GM12878 (cell line): ENCODE data around the gene C6orf15. TPM values are rescaled to one million over a fixed set of nuclear protein-coding genes. Genes with fewer than 3 reads are reported as not detected.

ENCODE experiments used
- ATAC-seq: fragments of 200-7000 bp; cut with Tn5 transposase; 3 replicates; pipeline ENCODE4 v1.9.1; 2020; ENCODE audit warnings: mild to moderate bottlenecking, moderate library complexity
- BruUV-seq: library from RNA; stranded (reverse); fragments of 400-500 nt; replicated peaks from 2 replicates; lab custom pipeline; 2021; lab: Mats Ljungman, UMichigan
- CTCF ChIA-PET: fragments of 300-600 bp; sonication (Branson Sonifier 250); formaldehyde crosslinking; extraction: SDS; loops from one replicate; lab custom pipeline; 2021; ENCODE audit warnings: inconsistent platforms; lab: Yijun Ruan, JAX
- POLR2A ChIA-PET: fragments of 350-600 bp; formaldehyde crosslinking; extraction: SDS; loops from one replicate; lab custom pipeline; 2021; ENCODE audit warnings: inconsistent platforms; lab: Charles Lee
- RAD21 ChIA-PET: fragments of 300-600 bp; sonication (Branson Sonifier 250); formaldehyde crosslinking; loops from one replicate; lab custom pipeline; 2023; ENCODE audit warnings: antibody characterized with exemption; ENCODE audit not compliant: unreplicated experiment; lab: Charles Lee
- SMC1A ChIA-PET: fragments of 300-600 bp; sonication (Branson Sonifier 250); formaldehyde crosslinking; loops from one replicate; lab custom pipeline; 2023; ENCODE audit not compliant: unreplicated experiment, uncharacterized antibody; lab: Charles Lee
- DNase-seq: peaks from one replicate; pipeline ENCODE4 v3.0.0-alpha.2; 2011; ENCODE audit warnings: low read depth, low spot score
- FAIRE-seq: peaks from 3 replicates; lab custom pipeline; 2011; peaks lifted over from hg19 to GRCh38; lab: Jason Lieb, UNC
- H2AFZ ChIP-seq: 2 replicates; pipeline ENCODE4 v1.6.0; 2011; ENCODE audit warnings: low read depth, low read length, control low read depth; ENCODE audit not compliant: control insufficient read depth
- H3K27ac ChIP-seq: 2 replicates; pipeline ENCODE4 v1.5.1; 2011; ENCODE audit warnings: control low read depth; ENCODE audit not compliant: control insufficient read depth, insufficient read depth
- H3K27me3 ChIP-seq, 2 experiments: replicated peaks in 1 of 2; 2 replicates each; pipeline versions ENCODE4 v1.6.0 to v1.6.1; 2011; ENCODE audit warnings: low read length in 1 of 2; ENCODE audit not compliant: control insufficient read depth in 2 of 2, insufficient read depth in 2 of 2
- H3K36me3 ChIP-seq, 2 experiments: 2 replicates each; pipeline ENCODE4 v1.5.1; 2011; ENCODE audit warnings: low read length in 1 of 2; ENCODE audit not compliant: control insufficient read depth in 2 of 2, insufficient read depth in 2 of 2
- H3K4me1 ChIP-seq: 2 replicates; pipeline ENCODE4 v1.6.1; 2011; ENCODE audit warnings: mild to moderate bottlenecking, low read length, moderate library complexity, mixed read lengths; ENCODE audit not compliant: control insufficient read depth, insufficient read depth
- H3K4me2 ChIP-seq: 2 replicates; pipeline ENCODE4 v1.6.0; 2011; ENCODE audit warnings: control low read depth; ENCODE audit not compliant: control insufficient read depth, insufficient read depth
- H3K4me3 ChIP-seq: fragments of 200-600 bp; sonication (generic); 2 replicates; pipeline ENCODE4 v1.5.1; 2016
- H3K79me2 ChIP-seq: 2 replicates; pipeline ENCODE4 v1.6.0; 2011; ENCODE audit warnings: low read length; ENCODE audit not compliant: control insufficient read depth, insufficient read depth
- H3K9ac ChIP-seq: 2 replicates; pipeline ENCODE4 v1.8.0; 2011; ENCODE audit warnings: low read length, control low read depth, mixed read lengths; ENCODE audit not compliant: control insufficient read depth, insufficient read depth
- H3K9me3 ChIP-seq: replicated peaks from 3 replicates; pipeline ENCODE4 v1.5.1; 2011; ENCODE audit warnings: mild to moderate bottlenecking, low read length; ENCODE audit not compliant: control insufficient read depth, insufficient read depth
- H4K20me1 ChIP-seq: 2 replicates; pipeline ENCODE4 v1.6.0; 2011; ENCODE audit not compliant: control insufficient read depth, insufficient read depth
- MAX ChIP-seq: IDR thresholded peaks from 2 replicates; pipeline ENCODE4 v1.6.1; 2012; ENCODE audit warnings: low read depth, low read length, improper control_type of control experiment
- MEF2A ChIP-seq: IDR thresholded peaks from 2 replicates; pipeline ENCODE4 v1.6.1; 2011; ENCODE audit warnings: low read depth, mild to moderate bottlenecking, low read length, moderate library complexity; ENCODE audit not compliant: insufficient read depth
- MTA2 ChIP-seq: fragments of 450-650 bp; IDR thresholded peaks from 2 replicates; pipeline ENCODE4 v1.6.1; 2016; ENCODE audit warnings: low read depth, mild to moderate bottlenecking, moderate library complexity
- NKRF ChIP-seq: fragments of 450-650 bp; conservative IDR thresholded peaks from 2 replicates; pipeline ENCODE4 v1.6.1; 2017; ENCODE audit warnings: mild to moderate bottlenecking, moderate library complexity
- RAD21 ChIP-seq: IDR thresholded peaks from 2 replicates; pipeline ENCODE4 v1.6.1; 2011; ENCODE audit warnings: mild to moderate bottlenecking, low read depth, low read length, moderate library complexity; ENCODE audit not compliant: insufficient read depth
- RAD51 ChIP-seq: fragments of 450-650 bp; IDR thresholded peaks from 2 replicates; pipeline ENCODE4 v1.6.1; 2016; ENCODE audit warnings: moderate library complexity, mild to moderate bottlenecking, inconsistent platforms
- RELA ChIP-seq: fragments of 450-650 bp; IDR thresholded peaks from 2 replicates; pipeline ENCODE4 v1.8.0; 2014; ENCODE audit warnings: borderline replicate concordance; ENCODE audit not compliant: partially characterized antibody
- RELB ChIP-seq: fragments of 450-650 bp; IDR thresholded peaks from 2 replicates; pipeline ENCODE4 v1.6.1; 2017; ENCODE audit warnings: low read depth, mild to moderate bottlenecking, moderate library complexity
- STAT1 ChIP-seq: fragments of 450-650 bp; conservative IDR thresholded peaks from 2 replicates; pipeline ENCODE4 v1.6.1; 2014; ENCODE audit warnings: antibody characterized with exemption, mild to moderate bottlenecking
- TCF7 ChIP-seq: IDR thresholded peaks from 2 replicates; pipeline ENCODE4 v1.6.1; 2014; ENCODE audit warnings: antibody characterized with exemption, borderline replicate concordance
- ZNF217 ChIP-seq: fragments of 450-650 bp; IDR thresholded peaks from 2 replicates; pipeline ENCODE4 v1.6.1; 2017; ENCODE audit warnings: antibody characterized with exemption, mild to moderate bottlenecking
- WGBS: methylation state at CpG from one replicate; pipeline ENCODE4 v1.1.6; 2016; ENCODE audit warnings: low lambda C conversion rate; ENCODE audit not compliant: insufficient replicate concordance, insufficient coverage; ENCODE audit errors: missing lambda C conversion rate; 5-methylcytosine and 5-hydroxymethylcytosine counted together
- in situ Hi-C: fragments of 300-500 bp; cut with MboI; formaldehyde crosslinking; loops from 9 replicates; pipeline ENCODE4 v1.14.3; 2018; ENCODE audit warnings: mixed read lengths
- intact Hi-C: fragments of 100-400 bp; cut with micrococcal nuclease; formaldehyde crosslinking; loops from one replicate; pipeline ENCODE4 v1.14.2; 2022; ENCODE audit not compliant: unreplicated experiment
- polyA plus RNA-seq, 11 experiments: library from polyadenylated mRNA; depleted of rRNA in 4 of 11; unstranded in 6 of 11; stranded (reverse) in 5 of 11; fragments of >200 nt; fragmentation: Nextera tagmentation in 4 of 11; fragmentation: Illumina TruSeq in 1 of 11; extraction: Ambion mirVana in 4 of 11; extraction: Trizol in 1 of 11; gene quantifications; 1 replicate in 1 of 11; 2 replicates in 10 of 11; pipeline versions ENCODE4 v1.2.1 to v1.2.3, GENCODE V29; 2011 to 2016; ENCODE audit warnings: inconsistent platforms in 2 of 11, missing spikeins in 2 of 11, low read depth in 1 of 11
- total RNA-seq, 4 experiments: library from RNA; depleted of rRNA in 3 of 4; stranded (reverse); fragments of >200 nt in 3 of 4; fragmentation: Illumina TruSeq in 1 of 4; extraction: Trizol in 1 of 4; gene quantifications; 2 replicates each; pipeline versions ENCODE4 v1.2.1 to v1.2.3, GENCODE V29; 2013 to 2021

Gene C6orf15
- total and polyA plus RNA-seq, 10 of the 15 experiments (the other 5 are each of a cell fraction or from before 2014, with no cell fraction given), result not detected

- ChIA-PET POLR2A (interaction anchor here (1.6 kb wide), 1 partner anchor 13 kb away, joined by 4 read pairs; no protein-coding TSS in a partner anchor), RAD21 (no interaction called here), CTCF (interaction anchor here (1.1 to 1.8 kb wide), 2 partner anchors 11 to 38 kb away, joined by 3 to 9 read pairs; no protein-coding TSS in a partner anchor), SMC1A (no interaction called here)
- Histone ChIP-seq H3K4me2 (no peak overlapping the region), H3K4me3 (no peak overlapping the region), H3K9me3 (no peaks in the 10 kb centered on the region), H3K4me1 (no peaks in the 10 kb centered on the region), H3K36me3 (no peaks in the 10 kb centered on the region; a peak in 1 of 4 replicates), H4K20me1 (no peaks in the 10 kb centered on the region), H3K79me2 (peaks cover 15% of the 10 kb centered on the region), H3K27me3 (no peaks in the 10 kb centered on the region), H3K27ac (no peak overlapping the region), H3K9ac (no peak overlapping the region), H2AFZ (no peak overlapping the region)
- DNase-seq (no peak), ATAC-seq (no peak), FAIRE-seq (no peak)
- in situ Hi-C loops, result no loop called here
- no peak for TF ChIP-seq RELB
- TF ChIP-seq RAD21, result no peak
- no peak for TF ChIP-seq RELA
- no peak for TF ChIP-seq MTA2
- no peak for TF ChIP-seq TCF7
- no peak for TF ChIP-seq RAD51
- TF ChIP-seq MEF2A, result no peak
- TF ChIP-seq MAX, result no peak
- no peak for TF ChIP-seq STAT1
- no peak for TF ChIP-seq ZNF217
- no peak for TF ChIP-seq NKRF
- 91% methylated on average over 15 of the region's 15 CpGs for WGBS
- intact Hi-C loops, result no loop called here
- BruUV-seq, result no TSS peak
Measured at GRCh38 chr6:31154436-31154835, 42.1 kb upstream of the C6orf15 start.
